K562 (cell line): ENCODE data around the gene CAMK1D. TPM values are rescaled to one million over a fixed set of nuclear protein-coding genes. Genes with fewer than 3 reads are reported as not detected.

Experiments used
- ATAC-seq: fragments of 200-7000 bp; cut with Tn5 transposase; 3 replicates; pipeline ENCODE4 v1.9.1; 2020; ENCODE audit warnings: moderate library complexity
- BruUV-seq: library from RNA; stranded (reverse); fragments of 400-500 nt; replicated peaks from 2 replicates; lab custom pipeline; 2021; lab: Mats Ljungman, UMichigan
- CTCF ChIA-PET: fragments of 300-600 bp; formaldehyde crosslinking; extraction: SDS; loops from one replicate; lab custom pipeline; 2021; ENCODE audit warnings: low intra/inter-chr PET ratio; lab: Yijun Ruan, JAX
- POLR2A ChIA-PET: fragments of 300-600, 350-650 bp; sonication (Branson Sonifier 250); formaldehyde crosslinking; extraction: SDS; loops from one replicate; lab custom pipeline; 2021; ENCODE audit warnings: antibody characterized with exemption, inconsistent platforms; lab: Yijun Ruan, JAX
- DNase-seq, 4 experiments: peaks; one replicate each; pipeline versions ENCODE4 v3.0.0 to v3.0.0-alpha.2; 2011 to 2018; ENCODE audit warnings: low spot score in 3 of 4, mixed read lengths in 3 of 4; ENCODE audit errors: extremely low read depth in 1 of 4
- FAIRE-seq: peaks from 2 replicates; lab custom pipeline; 2011; peaks lifted over from hg19 to GRCh38; lab: Jason Lieb, UNC
- H2AFZ ChIP-seq: 2 replicates; pipeline ENCODE4 v1.6.0; 2011; ENCODE audit warnings: low read depth, low read length, control low read depth, inconsistent platforms
- H3K27ac ChIP-seq: fragments of 200-600 bp; 3 replicates; pipeline ENCODE4 v1.8.0; 2011; ENCODE audit warnings: low read depth, mild to moderate bottlenecking, control low read depth, inconsistent platforms, low read length, moderate library complexity, mixed read lengths; ENCODE audit errors: extremely low read depth
- H3K27me3 ChIP-seq, 2 experiments: fragments of 300-600 bp in 1 of 2; 2 replicates in 1 of 2; 3 replicates in 1 of 2; pipeline versions ENCODE4 v1.6.0 to v1.8.0; 2011; ENCODE audit warnings: inconsistent platforms in 2 of 2, low read length in 2 of 2, mild to moderate bottlenecking in 1 of 2, mixed read lengths in 1 of 2, moderate library complexity in 1 of 2; ENCODE audit not compliant: control insufficient read depth in 2 of 2, insufficient read depth in 2 of 2
- H3K36me3 ChIP-seq: fragments of 300-600 bp; 3 replicates; pipeline ENCODE4 v1.8.0; 2011; ENCODE audit warnings: mild to moderate bottlenecking, low read length, inconsistent platforms; ENCODE audit not compliant: control insufficient read depth, insufficient read depth
- H3K4me1 ChIP-seq, 2 experiments: fragments of 200-600 bp in 1 of 2; replicated peaks in 1 of 2; 2 replicates in 1 of 2; 3 replicates in 1 of 2; pipeline versions ENCODE4 v1.5.1 to v1.8.0; 2011; ENCODE audit warnings: inconsistent platforms in 2 of 2, low read length in 2 of 2, mild to moderate bottlenecking in 1 of 2, mixed read lengths in 1 of 2, moderate library complexity in 1 of 2; ENCODE audit not compliant: control insufficient read depth in 2 of 2, insufficient read depth in 2 of 2
- H3K4me2 ChIP-seq: 2 replicates; pipeline ENCODE4 v1.6.1; 2011; ENCODE audit warnings: low read length, control low read depth, inconsistent platforms, mixed read lengths; ENCODE audit not compliant: insufficient read depth
- H3K4me3 ChIP-seq: fragments of 200-600 bp; sonication (generic), shearing (Covaris generic); 2 replicates; pipeline ENCODE4 v1.5.1; 2016; ENCODE audit warnings: control low read depth, inconsistent platforms
- H3K79me2 ChIP-seq: fragments of 200-600 bp; 3 replicates; pipeline ENCODE4 v1.8.0; 2011; ENCODE audit warnings: low read length, inconsistent platforms; ENCODE audit not compliant: control insufficient read depth, insufficient read depth
- H3K9ac ChIP-seq, 2 experiments: 2 replicates each; pipeline versions ENCODE4 v1.6.0 to v1.6.1; 2011; ENCODE audit warnings: low read depth in 2 of 2, low read length in 2 of 2, control low read depth in 1 of 2, inconsistent platforms in 1 of 2, mild to moderate bottlenecking in 1 of 2, mixed read lengths in 1 of 2; ENCODE audit not compliant: insufficient read depth in 1 of 2
- H3K9me1 ChIP-seq: one replicate; pipeline ENCODE4 v1.6.0; 2011; ENCODE audit warnings: inconsistent platforms, mild to moderate bottlenecking, low read length, moderate library complexity; ENCODE audit not compliant: control insufficient read depth, insufficient read depth
- H3K9me3 ChIP-seq: replicated peaks from 2 replicates; pipeline ENCODE4 v1.5.1; 2011; ENCODE audit warnings: low read depth, low read length, inconsistent platforms; ENCODE audit not compliant: control insufficient read depth, insufficient read depth
- H4K20me1 ChIP-seq: replicated peaks from 2 replicates; pipeline ENCODE4 v1.6.1; 2011; ENCODE audit warnings: low read length, inconsistent platforms, mixed read lengths; ENCODE audit not compliant: control insufficient read depth, insufficient read depth
- CREB5 ChIP-seq: fragments of 250-450 bp; sonication (Bioruptor Pico); IDR thresholded peaks from 2 replicates; pipeline ENCODE4 v1.5.0; 2020; ENCODE audit warnings: mild to moderate bottlenecking
- CSDE1 ChIP-seq, 2 experiments: fragments of 450-650 bp; IDR thresholded peaks; 2 replicates each; pipeline ENCODE4 v1.6.1; 2016; ENCODE audit warnings: mild to moderate bottlenecking in 1 of 2
- DEAF1 ChIP-seq: fragments of 450-650 bp; formaldehyde crosslinking; IDR thresholded peaks from 2 replicates; pipeline ENCODE4 v1.4.0; 2020; ENCODE audit warnings: mild to moderate bottlenecking, moderate library complexity
- HSF4 ChIP-seq: fragments of 250-450 bp; sonication (Bioruptor Pico); IDR thresholded peaks from 2 replicates; pipeline ENCODE4 v2.1.2; 2022; ENCODE audit warnings: mild to moderate bottlenecking, moderate library complexity, borderline replicate concordance
- MAX ChIP-seq: sonication (generic); formaldehyde crosslinking; IDR thresholded peaks from 2 replicates; pipeline ENCODE4 v1.9.0; 2022; ENCODE audit warnings: mild to moderate bottlenecking, missing genetic modification reagents
- NCOA6 ChIP-seq: fragments of 450-650 bp; IDR thresholded peaks from 2 replicates; pipeline ENCODE4 v1.6.1; 2017; ENCODE audit warnings: mild to moderate bottlenecking
- NUFIP1 ChIP-seq: fragments of 450-650 bp; IDR thresholded peaks from 2 replicates; pipeline ENCODE4 v1.6.1; 2018; ENCODE audit not compliant: partially characterized antibody
- PKNOX1 ChIP-seq: fragments of 450-650 bp; IDR thresholded peaks from 2 replicates; pipeline ENCODE4 v1.6.1; 2016
- SMAD4 ChIP-seq: fragments of 250-450 bp; sonication (Bioruptor Pico); conservative IDR thresholded peaks from 2 replicates; pipeline ENCODE4 v1.8.0; 2021; ENCODE audit warnings: inconsistent platforms, mild to moderate bottlenecking, moderate library complexity
- SP1 ChIP-seq: sonication (generic); formaldehyde crosslinking; IDR thresholded peaks from 2 replicates; pipeline ENCODE4 v1.8.1; 2022; ENCODE audit warnings: mild to moderate bottlenecking, missing genetic modification reagents
- TFAM ChIP-seq: fragments of 250-450 bp; sonication (Bioruptor Pico); conservative IDR thresholded peaks from 2 replicates; pipeline ENCODE4 v1.5.0; 2021; ENCODE audit warnings: mild to moderate bottlenecking, moderate library complexity
- U2AF1 ChIP-seq: fragments of 200-400 bp; formaldehyde crosslinking; optimal IDR thresholded peaks from 2 replicates; pipeline ENCODE3; 2017; ENCODE audit warnings: mild to moderate bottlenecking, low read depth, low read length, moderate library complexity
- ZBED1 ChIP-seq: IDR thresholded peaks from 2 replicates; pipeline ENCODE4 v1.6.1; 2014
- ZBTB1 ChIP-seq: sonication (generic); formaldehyde crosslinking; IDR thresholded peaks from 2 replicates; pipeline ENCODE4 v1.8.1; 2023; ENCODE audit warnings: missing genetic modification reagents, low read depth, mild to moderate bottlenecking, borderline replicate concordance
- ZKSCAN8 ChIP-seq: fragments of 200-800 bp; sonication (Bioruptor generic); IDR thresholded peaks from 2 replicates; pipeline ENCODE4 v1.6.1; 2016; ENCODE audit warnings: missing genetic modification characterization, missing compliant biosample characterization
- ZNF140 ChIP-seq: fragments of 250-450 bp; sonication (Bioruptor Pico); IDR thresholded peaks from 2 replicates; pipeline ENCODE4 v1.8.0; 2021; ENCODE audit warnings: moderate library complexity, mild to moderate bottlenecking, inconsistent platforms
- ZNF644 ChIP-seq: fragments of 200-800 bp; sonication (Bioruptor generic); IDR thresholded peaks from 2 replicates; pipeline ENCODE4 v1.6.1; 2016; ENCODE audit warnings: low read depth, missing genetic modification characterization, missing compliant biosample characterization
- ZSCAN29 ChIP-seq: fragments of 450-650 bp; IDR thresholded peaks from 2 replicates; pipeline ENCODE4 v1.6.1; 2017
- WGBS: fragments of 100-300 bp; shearing (Covaris generic); methylation state at CpG from one replicate; pipeline ENCODE4 v1.1.6; 2016; ENCODE audit warnings: low coverage, mixed read lengths; ENCODE audit not compliant: insufficient coverage; ENCODE audit errors: missing lambda C conversion rate; 5-methylcytosine and 5-hydroxymethylcytosine counted together
- in situ Hi-C: fragments of 300-500 bp; cut with MboI; formaldehyde crosslinking; loops from 4 replicates; pipeline ENCODE4 v1.15.0; 2018; ENCODE audit warnings: inconsistent platforms, mixed read lengths
- intact Hi-C: fragments of 100-400 bp; cut with micrococcal nuclease; formaldehyde crosslinking; loops from 2 replicates; pipeline ENCODE4 v1.14.2; 2022
- polyA plus RNA-seq, 8 experiments: library from polyadenylated mRNA; depleted of rRNA in 4 of 8; stranded (reverse) in 5 of 8; unstranded in 3 of 8; fragments of >200 nt; fragmentation: Nextera tagmentation in 2 of 8; fragmentation: Illumina TruSeq in 1 of 8; extraction: Ambion mirVana in 2 of 8; extraction: Trizol in 1 of 8; gene quantifications; 2 replicates each; pipeline versions ENCODE4 v1.2.1 to v1.2.3, GENCODE V29; 2011 to 2014; ENCODE audit warnings: inconsistent platforms in 1 of 8, missing spikeins in 1 of 8
- total RNA-seq, 7 experiments: library from RNA; depleted of rRNA in 6 of 7; stranded (reverse); fragments of >200 nt in 6 of 7; fragmentation: Illumina TruSeq in 2 of 7; extraction: Trizol in 2 of 7; gene quantifications; 2 replicates each; pipeline versions ENCODE4 v1.2.1 to v1.2.3, GENCODE V29; 2011 to 2021; ENCODE audit warnings: low replicate concordance in 1 of 7

Gene CAMK1D
- total and polyA plus RNA-seq, 9 of the 15 experiments (the other 6 are each of a cell fraction or from before 2014, with no cell fraction given) = 0.12 to 0.24 (median 0.20) TPM; not detected in 5

GRCh38 chr10:12748186-12748585 is 398.8 kb downstream of the CAMK1D start:
- no peaks in the 10 kb centered on the region for H4K20me1 ChIP-seq
- H3K36me3 ChIP-seq = no peaks in the 10 kb centered on the region
- no peaks in the 10 kb centered on the region for H3K79me2 ChIP-seq
- no peak for FAIRE-seq
- CTCF ChIA-PET = no interaction called here
- H3K4me2 ChIP-seq = no peak overlapping the region
- H3K9me1 ChIP-seq = no peaks in the 10 kb centered on the region
- intact Hi-C loops = no loop called here
- ATAC-seq = no peak
- WGBS = 0% methylated on average over 3 of the region's 4 CpGs
- H3K4me3 ChIP-seq = no peak overlapping the region
- POLR2A ChIA-PET = no interaction called here
- peaks cover 8 to 39% of the 10 kb centered on the region in 2 experiments; a peak in 4 of 5 replicates for H3K27me3 ChIP-seq
- H3K9ac ChIP-seq = no peak overlapping the region
- H3K4me1 ChIP-seq = no peaks in the 10 kb centered on the region
- no peak overlapping the region for H3K27ac ChIP-seq
- no peak for TF ChIP-seq ZBTB1 (CRISPR knock-in tag)
- no peak for TF ChIP-seq CSDE1 (IDR thresholded peaks at IDR 0.05)
- no peak for TF ChIP-seq SP1 (CRISPR knock-in tag)
- TF ChIP-seq SMAD4 (CRISPR knock-in tag) = no peak
- TF ChIP-seq CREB5 (CRISPR knock-in tag) = no peak
- TF ChIP-seq PKNOX1 = no peak
- no peak for TF ChIP-seq TFAM (CRISPR knock-in tag)
- no peak for TF ChIP-seq U2AF1
- TF ChIP-seq ZBED1 = no peak
- no peak for TF ChIP-seq ZSCAN29
- no peak for TF ChIP-seq ZNF644 (tag)
- no peak for TF ChIP-seq NUFIP1
- TF ChIP-seq MAX (CRISPR knock-in tag) = no peak
- no peak for TF ChIP-seq NCOA6
- no peak for TF ChIP-seq ZKSCAN8 (CRISPR knock-in tag)
- no peak for TF ChIP-seq ZNF140
- TF ChIP-seq DEAF1 (CRISPR knock-in tag) = no peak
- TF ChIP-seq HSF4 (CRISPR knock-in tag) = no peak
- TF ChIP-seq, all 486 proteins: peak for 0
- no TSS peak for BruUV-seq
- no peaks in the 10 kb centered on the region for H3K9me3 ChIP-seq
- DNase-seq = no peak
- no peak overlapping the region for H2AFZ ChIP-seq
- in situ Hi-C loops = no loop called here
